Measurements from ENCODE around the gene DUS2.

Gene DUS2

DNA sequence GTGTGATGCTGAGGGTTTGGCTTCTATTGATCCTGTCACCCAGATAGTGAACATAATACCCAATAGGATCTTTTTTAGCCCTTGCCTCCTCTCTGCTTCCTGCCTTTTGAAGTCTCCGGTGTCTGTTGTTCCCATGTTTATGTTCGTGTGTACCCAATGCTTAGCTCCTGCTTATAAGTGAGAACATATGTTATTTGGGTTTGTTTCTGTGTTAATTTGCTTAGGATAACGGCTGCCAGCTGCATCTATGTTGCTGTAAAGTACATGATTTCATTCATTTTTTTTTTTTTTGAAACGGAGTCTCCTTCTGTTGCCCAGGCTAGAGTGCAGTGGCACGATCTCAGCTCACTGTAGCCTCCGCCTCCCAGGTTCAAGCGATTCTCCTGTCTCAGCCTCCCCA is 23.0 kb downstream of the DUS2 start:
- Mint-ChIP-seq H3K9me3 (no peaks in the 10 kb centered on the region), H3K4me1 (peaks cover 18 to 47% of the 10 kb centered on the region in 2 donors), H3K4me3 (no peak overlapping the region), H3K36me3 (peaks cover 24 to 36% of the 10 kb centered on the region in 2 donors), H3K27me3 (no peaks in the 10 kb centered on the region), H3K27ac (peak overlapping the region; percentile 79)
- no peak for DNase-seq
- no peak for ATAC-seq (replicated peaks)

DNA sequence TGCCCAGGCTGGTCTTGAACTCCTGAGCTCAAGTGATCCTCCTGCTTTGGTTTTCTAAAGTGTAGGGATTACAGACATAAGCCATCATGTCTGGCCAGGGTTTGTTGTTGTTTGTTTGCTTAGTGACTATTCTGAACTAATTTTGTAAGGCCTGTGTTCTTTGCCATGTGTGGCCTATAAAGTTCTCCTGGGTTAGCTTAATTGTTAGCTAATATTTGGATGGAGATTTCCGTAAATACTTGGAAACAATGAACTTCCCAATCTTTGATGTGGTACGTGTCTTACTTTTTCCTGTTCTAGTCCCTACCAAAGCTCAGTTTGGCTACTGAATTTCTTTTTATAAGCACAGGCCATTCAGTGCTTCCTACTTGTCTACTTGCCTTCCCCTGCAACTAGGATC is 24.9 kb downstream of the DUS2 start:
- H3K4me1 Mint-ChIP-seq: peaks cover 18 to 42% of the 10 kb centered on the region in 2 donors
- ATAC-seq (replicated peaks): no peak
- H3K27ac Mint-ChIP-seq: peak overlapping the region; percentile 70
- no peak overlapping the region for H3K4me3 Mint-ChIP-seq
- H3K36me3 Mint-ChIP-seq: peaks cover 26 to 42% of the 10 kb centered on the region in 2 donors
- no peak for DNase-seq
- H3K27me3 Mint-ChIP-seq: no peaks in the 10 kb centered on the region
- no peaks in the 10 kb centered on the region for H3K9me3 Mint-ChIP-seq

DNA sequence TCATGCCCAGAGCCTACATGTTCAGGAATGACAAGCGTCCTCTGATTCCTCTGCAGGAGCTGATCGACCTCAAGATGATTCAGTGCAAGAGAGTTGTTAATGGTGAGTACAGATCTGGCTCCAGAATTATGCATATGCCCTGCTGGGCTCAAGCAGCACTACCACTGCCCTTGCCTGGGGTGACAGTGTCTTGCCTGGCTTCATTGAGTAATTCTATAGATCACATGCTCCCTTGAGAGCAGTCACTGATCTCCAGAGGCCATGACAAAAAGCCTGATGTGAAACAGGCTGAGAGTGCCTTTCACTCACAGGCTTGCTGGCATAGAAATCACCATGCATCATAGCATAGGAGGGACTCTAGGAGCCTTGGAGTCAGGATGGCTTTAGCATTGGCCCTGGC is 26.4 kb downstream of the DUS2 start:
- no peak overlapping the region for H3K4me3 Mint-ChIP-seq
- H3K9me3 Mint-ChIP-seq: no peaks in the 10 kb centered on the region
- peak; percentile 95 for ATAC-seq (replicated peaks)
- no peak overlapping the region for H3K27ac Mint-ChIP-seq
- peaks cover 30 to 52% of the 10 kb centered on the region in 2 donors for H3K36me3 Mint-ChIP-seq
- no peak for DNase-seq
- H3K4me1 Mint-ChIP-seq: peaks cover 18 to 35% of the 10 kb centered on the region in 2 donors
- no peaks in the 10 kb centered on the region for H3K27me3 Mint-ChIP-seq

DNA sequence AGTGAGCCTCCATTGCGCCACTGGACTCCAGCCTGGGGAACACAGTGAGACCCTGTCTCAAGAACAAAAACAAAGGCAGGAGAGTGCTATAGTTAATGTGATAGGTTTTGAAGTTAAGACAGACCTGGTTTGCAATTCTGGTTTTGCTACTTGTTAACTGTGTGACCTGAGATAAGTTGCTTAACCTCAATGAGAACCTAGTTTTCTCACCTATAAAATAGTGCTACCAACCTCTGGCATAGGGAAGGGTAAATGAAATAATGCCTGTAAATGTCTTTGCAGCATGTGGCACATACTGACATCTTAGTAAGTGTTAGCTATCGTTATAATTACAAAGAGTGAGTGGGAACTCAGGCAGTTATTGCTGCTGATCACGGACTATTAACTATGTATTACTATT is 32.3 kb downstream of the DUS2 start:
- Mint-ChIP-seq H3K27me3 (no peaks in the 10 kb centered on the region), H3K36me3 (peaks cover 35 to 56% of the 10 kb centered on the region in 2 donors), H3K9me3 (no peaks in the 10 kb centered on the region), H3K4me1 (peaks cover 10 to 17% of the 10 kb centered on the region in 2 donors), H3K4me3 (no peak overlapping the region), H3K27ac (no peak overlapping the region)
- no peak for DNase-seq
- no peak for ATAC-seq (replicated peaks)

DNA sequence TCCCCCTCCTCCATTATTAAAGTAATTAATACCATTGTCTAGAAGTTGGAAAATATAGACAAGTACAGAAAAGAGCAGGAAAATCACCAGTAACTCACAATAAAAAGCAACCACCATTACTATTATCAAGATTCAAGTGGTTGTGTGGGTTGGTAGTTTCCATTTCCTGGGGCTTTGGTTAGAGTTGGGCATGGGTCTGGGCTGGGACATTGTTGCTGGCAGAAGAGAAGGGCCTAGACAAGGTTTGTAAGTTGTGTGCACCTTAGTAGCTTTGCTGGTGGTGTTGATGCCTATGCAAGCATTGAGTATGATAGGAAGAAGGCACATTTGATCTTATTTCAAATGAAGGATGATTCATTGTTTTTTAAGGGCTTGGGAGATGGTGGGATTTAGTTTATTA is 36.7 kb downstream of the DUS2 start:
- Mint-ChIP-seq H3K4me1 (peaks cover 27 to 34% of the 10 kb centered on the region in 2 donors), H3K36me3 (peaks cover 29 to 52% of the 10 kb centered on the region in 2 donors)
- no peak for DNase-seq

DNA sequence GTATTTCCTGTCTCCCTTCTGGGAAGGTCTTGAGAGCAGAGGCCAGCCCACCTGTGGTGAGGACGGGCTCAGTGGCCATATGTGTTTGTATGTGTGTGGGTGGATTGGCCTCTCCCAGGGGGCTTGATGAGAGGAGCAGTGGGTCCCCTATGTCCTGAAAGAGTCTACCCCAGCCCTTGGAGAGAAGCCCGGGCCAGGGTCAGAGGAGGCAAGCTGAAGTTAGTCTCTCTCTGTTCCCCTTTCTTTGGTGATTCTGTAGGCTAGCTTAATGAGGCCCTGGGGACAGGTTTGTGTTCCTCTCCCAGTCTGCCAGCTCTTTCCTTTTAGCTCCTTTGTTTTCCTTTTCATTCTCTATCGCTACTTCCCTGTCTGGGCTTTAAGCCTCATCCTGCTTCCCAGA is 38.3 kb downstream of the DUS2 start:
- Mint-ChIP-seq H3K4me1 (peaks cover 30 to 36% of the 10 kb centered on the region in 2 donors), H3K9me3 (no peaks in the 10 kb centered on the region), H3K4me3 (peak overlapping the region; percentile 14 to 39), H3K36me3 (peaks cover 25 to 46% of the 10 kb centered on the region in 2 donors), H3K27ac (peak overlapping the region; percentile 68), H3K27me3 (no peaks in the 10 kb centered on the region)
- DNase-seq (no peak), ATAC-seq (replicated peaks) (peak; percentile 90 to 93)

More for the DNA sequence above, 36.7 kb downstream of the DUS2 start:
- H3K9me3 Mint-ChIP-seq: no peaks in the 10 kb centered on the region
- no peak overlapping the region for H3K4me3 Mint-ChIP-seq
- ATAC-seq (replicated peaks): no peak
- no peaks in the 10 kb centered on the region for H3K27me3 Mint-ChIP-seq
- no peak overlapping the region for H3K27ac Mint-ChIP-seq

DNA sequence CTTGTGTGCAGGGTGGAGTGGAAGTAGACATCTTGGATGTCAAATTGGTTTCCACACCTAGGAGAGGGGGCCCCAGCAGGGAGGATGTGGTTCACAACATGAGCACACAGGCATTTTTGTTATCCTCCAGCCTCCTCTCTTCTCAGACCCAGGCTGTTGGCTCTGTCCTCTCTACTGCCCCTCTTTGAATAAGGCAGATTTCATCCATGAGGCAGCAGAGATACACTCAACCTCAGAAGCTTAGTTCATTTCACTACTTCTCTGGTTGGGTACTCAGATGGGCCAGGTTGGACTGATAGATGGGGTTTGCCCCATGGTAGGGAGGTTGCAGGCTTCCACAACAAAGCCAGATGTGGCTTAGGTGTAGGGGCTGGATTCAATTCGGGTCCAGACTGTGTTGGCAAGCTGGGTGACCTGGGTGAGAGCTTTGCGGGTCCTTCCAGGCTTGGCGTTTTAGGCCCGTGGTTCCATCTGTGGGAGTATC is 39.9 kb downstream of the DUS2 start:
- peaks cover 26 to 48% of the 10 kb centered on the region in 2 donors for H3K36me3 Mint-ChIP-seq
- peak overlapping the region; percentile 42 for H3K27ac Mint-ChIP-seq
- H3K9me3 Mint-ChIP-seq: no peaks in the 10 kb centered on the region
- peaks cover 28 to 36% of the 10 kb centered on the region in 2 donors for H3K4me1 Mint-ChIP-seq
- DNase-seq (no peak), ATAC-seq (replicated peaks) (no peak)
- H3K4me3 Mint-ChIP-seq: no peak overlapping the region
- H3K27me3 Mint-ChIP-seq: no peaks in the 10 kb centered on the region

DNA sequence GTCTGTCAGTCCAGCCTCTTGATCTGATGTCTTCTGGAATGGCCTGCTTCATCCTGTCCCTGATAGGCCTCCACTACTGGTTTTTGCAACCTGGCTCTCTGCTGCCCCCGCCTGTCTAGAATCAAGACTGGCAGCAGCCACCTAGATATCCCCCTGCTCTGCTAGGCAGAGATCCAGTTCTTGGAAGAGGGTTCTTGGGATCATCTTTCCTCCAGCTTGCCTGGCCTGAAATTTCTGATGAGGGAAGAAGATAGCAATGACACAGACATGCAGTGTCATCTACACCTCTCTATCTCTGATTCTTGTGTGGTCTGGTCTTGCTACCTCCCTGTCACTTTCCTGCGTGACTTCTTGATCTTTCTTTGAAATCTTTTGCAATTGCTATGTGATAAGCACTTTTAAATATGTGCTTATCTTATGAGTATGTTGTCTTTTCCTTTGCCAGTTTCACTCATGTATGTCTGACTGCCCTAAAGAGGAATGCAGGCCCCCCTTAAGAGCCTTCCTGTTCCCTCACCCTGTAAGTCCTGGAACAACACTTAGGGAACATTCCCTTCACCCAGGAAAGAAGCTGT is 41.8 kb downstream of the DUS2 start:
- Mint-ChIP-seq H3K36me3 (peaks cover 31 to 48% of the 10 kb centered on the region in 2 donors), H3K9me3 (no peaks in the 10 kb centered on the region), H3K27ac (peak overlapping the region; percentile 70), H3K27me3 (no peaks in the 10 kb centered on the region), H3K4me1 (peaks cover 28 to 42% of the 10 kb centered on the region in 2 donors), H3K4me3 (no peak overlapping the region)
- no peak for DNase-seq
- peak; percentile 77 to 84 for ATAC-seq (replicated peaks)

DNA sequence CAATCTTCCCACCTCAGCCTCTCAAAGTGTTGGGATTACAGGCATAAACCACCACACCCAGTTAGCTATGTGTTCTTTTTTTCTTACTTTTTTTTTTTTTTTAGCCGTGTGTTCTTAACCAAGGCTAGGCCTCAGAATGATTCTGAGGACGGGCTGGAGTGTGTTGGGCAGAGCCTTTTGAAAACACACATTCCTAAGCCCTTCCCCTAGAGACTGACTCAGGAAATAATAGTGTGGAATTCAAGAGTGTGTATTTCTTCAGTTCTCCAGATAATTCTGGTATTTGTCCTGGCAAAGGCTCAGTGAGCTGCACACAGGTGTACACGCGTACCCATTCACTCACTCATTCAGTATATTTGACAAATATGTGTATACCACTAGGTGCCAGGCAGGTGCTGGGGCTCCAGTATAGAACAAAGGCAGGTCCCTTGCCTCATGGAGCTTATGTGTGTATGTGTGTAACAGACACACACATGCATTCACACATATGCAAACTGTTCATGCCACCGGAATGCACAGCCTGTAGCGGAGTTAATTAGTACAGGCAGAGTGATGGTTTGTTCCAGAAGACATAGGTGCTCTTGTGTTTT is 42.7 kb downstream of the DUS2 start:
- H3K27me3 Mint-ChIP-seq: no peaks in the 10 kb centered on the region
- ATAC-seq (replicated peaks) (no peak), DNase-seq (no peak)
- no peaks in the 10 kb centered on the region for H3K9me3 Mint-ChIP-seq
- H3K4me3 Mint-ChIP-seq: no peak overlapping the region
- H3K36me3 Mint-ChIP-seq: peaks cover 37 to 53% of the 10 kb centered on the region in 2 donors
- peaks cover 35 to 45% of the 10 kb centered on the region in 2 donors for H3K4me1 Mint-ChIP-seq
- peak overlapping the region; percentile 62 for H3K27ac Mint-ChIP-seq

DNA sequence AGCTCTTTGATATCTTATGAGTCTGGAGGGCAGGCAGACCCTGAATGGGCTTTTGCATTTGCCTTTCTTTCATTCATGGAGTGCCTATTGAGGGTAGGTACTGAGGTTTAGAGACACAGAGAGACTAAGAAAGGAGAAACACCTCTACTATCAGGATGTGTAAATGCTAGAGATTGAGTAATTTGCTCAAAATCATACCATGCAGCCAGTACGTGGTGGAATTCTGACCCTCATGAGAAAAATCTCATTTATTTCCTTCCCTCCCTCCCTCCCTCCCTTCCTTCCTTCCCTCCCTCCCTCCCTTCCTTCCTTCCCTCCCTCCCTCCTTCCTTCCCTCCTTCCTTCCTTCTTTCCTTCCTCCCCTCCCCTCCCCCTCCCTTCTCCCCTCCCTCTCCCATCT is 43.7 kb downstream of the DUS2 start:
- H3K4me1 Mint-ChIP-seq: peaks cover 32 to 45% of the 10 kb centered on the region in 2 donors
- H3K4me3 Mint-ChIP-seq: no peak overlapping the region
- no peaks in the 10 kb centered on the region for H3K9me3 Mint-ChIP-seq
- DNase-seq (no peak), ATAC-seq (replicated peaks) (no peak)
- no peak overlapping the region for H3K27ac Mint-ChIP-seq
- no peaks in the 10 kb centered on the region for H3K27me3 Mint-ChIP-seq
- H3K36me3 Mint-ChIP-seq: peaks cover 38 to 58% of the 10 kb centered on the region in 2 donors

DNA sequence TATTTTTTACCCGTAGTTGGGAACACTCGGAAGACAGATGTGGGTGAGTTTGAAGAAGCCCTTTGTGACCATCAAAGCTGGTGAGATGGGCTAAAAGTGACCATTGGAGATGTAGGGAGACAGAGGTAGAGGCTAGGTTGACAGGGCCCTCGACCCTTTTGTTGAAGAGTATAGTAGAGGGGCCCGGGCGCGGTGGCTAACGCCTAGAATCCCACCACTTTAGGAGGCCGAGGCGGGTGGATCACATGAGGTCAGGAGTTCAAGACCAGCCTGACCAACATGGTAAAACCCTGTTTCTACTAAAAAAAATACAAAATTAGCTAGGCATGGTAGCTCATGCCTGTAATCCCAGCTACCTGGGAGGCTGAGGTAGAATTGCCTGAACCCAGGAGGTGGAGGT is 45.8 kb downstream of the DUS2 start:
- Mint-ChIP-seq H3K27me3 (no peaks in the 10 kb centered on the region), H3K36me3 (peaks cover 55 to 65% of the 10 kb centered on the region in 2 donors), H3K4me1 (peaks cover 42 to 58% of the 10 kb centered on the region in 2 donors), H3K27ac (no peak overlapping the region), H3K4me3 (no peak overlapping the region), H3K9me3 (no peaks in the 10 kb centered on the region)
- no peak for DNase-seq
- no peak for ATAC-seq (replicated peaks)

DNA sequence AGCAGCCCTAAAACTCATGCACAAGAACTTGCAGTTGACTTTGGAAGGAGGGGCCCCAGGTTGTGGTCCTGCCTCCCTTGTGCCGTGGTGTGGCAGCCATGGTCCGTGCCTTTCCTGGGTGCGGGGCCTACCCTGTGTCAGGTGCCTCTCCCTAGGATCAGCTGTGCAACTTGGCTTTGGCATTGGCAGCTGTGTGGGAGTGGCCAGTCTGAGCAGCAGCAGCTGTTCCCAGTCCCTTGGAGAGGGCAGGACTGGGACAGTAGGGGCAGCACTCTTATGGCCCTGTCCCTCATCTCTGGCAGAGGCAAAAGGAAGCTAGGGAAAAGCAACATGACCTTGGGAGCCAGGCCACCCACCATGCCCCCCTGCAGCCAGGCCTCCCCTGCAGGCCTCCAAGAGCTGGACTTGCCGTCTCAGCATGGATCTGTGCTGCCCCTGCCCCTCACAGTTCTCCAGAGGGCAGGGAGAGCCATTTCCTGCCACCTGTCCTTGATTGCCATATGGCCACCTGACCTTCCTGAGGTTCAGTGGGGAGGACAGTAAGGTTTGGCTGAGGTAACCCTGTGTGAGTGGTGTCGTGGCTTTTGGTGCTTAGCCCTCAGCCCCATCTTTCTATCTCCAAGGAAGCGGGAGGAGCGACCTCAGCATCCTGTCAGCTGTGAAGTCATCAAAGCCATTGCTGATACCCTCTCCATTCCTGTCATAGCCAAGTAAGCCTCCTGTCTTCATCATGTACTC is 46.6 kb downstream of the DUS2 start:
- peak overlapping the region; percentile 82 for H3K27ac Mint-ChIP-seq
- ATAC-seq (replicated peaks): no peak
- no peak for DNase-seq

DNA sequence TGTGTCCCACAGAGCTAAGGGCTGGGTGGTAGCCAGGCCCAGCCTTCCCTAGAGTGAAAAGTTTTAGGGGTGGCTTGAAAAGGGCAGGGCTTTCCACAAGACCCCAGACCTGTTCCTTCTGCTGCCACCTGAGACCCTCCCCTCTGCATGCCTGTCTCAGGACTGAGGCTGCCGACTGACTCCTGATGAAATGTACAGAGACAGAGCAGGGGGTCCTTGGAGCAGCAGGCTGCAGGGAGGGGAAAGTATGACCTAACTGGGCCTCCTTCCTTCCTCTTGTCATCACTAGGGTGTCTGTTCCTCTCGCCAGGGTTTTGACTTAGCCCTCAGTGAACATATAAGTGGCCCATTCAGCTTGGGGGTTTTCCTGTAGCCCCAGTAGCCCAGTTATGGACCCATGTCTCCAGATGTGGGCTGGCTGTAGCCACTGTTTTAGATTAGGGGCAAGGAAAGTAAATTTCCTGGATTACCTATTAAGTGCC is 47.2 kb downstream of the DUS2 start:
- peak overlapping the region; percentile 14 to 70 for H3K4me3 Mint-ChIP-seq
- H3K9me3 Mint-ChIP-seq: no peaks in the 10 kb centered on the region
- peak; percentile 14 to 20 for ATAC-seq (replicated peaks)
- H3K4me1 Mint-ChIP-seq: peaks cover 44 to 62% of the 10 kb centered on the region in 2 donors
- peak overlapping the region; percentile 82 for H3K27ac Mint-ChIP-seq
- peaks cover 60 to 69% of the 10 kb centered on the region in 2 donors for H3K36me3 Mint-ChIP-seq
- DNase-seq: no peak
- no peaks in the 10 kb centered on the region for H3K27me3 Mint-ChIP-seq

More for the DNA sequence above, 46.6 kb downstream of the DUS2 start:
- no peaks in the 10 kb centered on the region for H3K27me3 Mint-ChIP-seq
- H3K4me3 Mint-ChIP-seq: peak overlapping the region in 1 of 2 donors; percentile 70
- H3K9me3 Mint-ChIP-seq: no peaks in the 10 kb centered on the region
- peaks cover 43 to 58% of the 10 kb centered on the region in 2 donors for H3K4me1 Mint-ChIP-seq
- peaks cover 60 to 67% of the 10 kb centered on the region in 2 donors for H3K36me3 Mint-ChIP-seq

DNA sequence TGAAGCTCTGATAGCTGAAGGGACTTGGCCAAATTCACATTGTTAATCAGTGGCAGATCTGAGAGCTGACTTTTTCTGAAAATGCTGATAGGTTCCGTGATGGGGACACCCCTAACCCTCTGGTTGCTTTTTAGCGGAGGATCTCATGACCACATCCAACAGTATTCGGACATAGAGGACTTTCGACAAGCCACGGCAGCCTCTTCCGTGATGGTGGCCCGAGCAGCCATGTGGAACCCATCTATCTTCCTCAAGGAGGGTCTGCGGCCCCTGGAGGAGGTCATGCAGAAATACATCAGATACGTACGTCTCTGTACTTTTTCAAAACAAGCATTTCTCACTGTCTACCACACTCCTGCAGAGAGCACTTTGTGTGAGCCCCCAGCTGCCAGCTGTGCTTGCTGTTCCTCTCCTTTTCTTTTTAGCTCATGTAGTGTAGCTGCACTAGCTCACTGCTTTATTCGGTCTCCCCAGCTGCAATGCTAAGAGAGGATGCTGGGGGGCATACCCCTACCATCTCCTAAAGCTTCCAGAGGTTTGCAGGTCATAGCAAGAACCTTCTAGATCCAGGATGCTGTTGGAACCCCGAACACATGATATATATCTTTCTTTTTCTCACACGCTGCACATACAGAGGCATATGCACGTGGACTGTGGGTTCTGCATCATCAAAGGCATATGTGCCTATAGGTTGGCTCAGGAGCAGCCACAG is 47.9 kb downstream of the DUS2 start:
- peak; percentile 28 to 40 for ATAC-seq (replicated peaks)

More for the DNA sequence above, 47.9 kb downstream of the DUS2 start:
- Mint-ChIP-seq H3K9me3 (no peaks in the 10 kb centered on the region), H3K4me1 (peaks cover 50 to 68% of the 10 kb centered on the region in 2 donors), H3K27me3 (no peaks in the 10 kb centered on the region), H3K4me3 (peak overlapping the region; percentile 14 to 70), H3K36me3 (peaks cover 65 to 76% of the 10 kb centered on the region in 2 donors), H3K27ac (peak overlapping the region; percentile 82)
- no peak for DNase-seq

Measured in stimulated activated naive B cell treated with anti-CD40 and anti-IgM and Interleukin-4, amounts not matched to agents 10 μg/mL and 1 μg/mL and 100 μg/mL, for 72 hours (primary cell).